Loucy (cell line): ENCODE results near the gene ATP5F1B.

Experiments used
- CTCF ChIP-seq: fragments of 200-600 bp; sonication (generic); conservative IDR thresholded peaks from 2 replicates; pipeline ENCODE4 v1.5.1; 2014; ENCODE audit warnings: mild to moderate bottlenecking, antibody characterized with exemption, low read length
- EZH2phosphoT487 ChIP-seq: fragments of 200-600 bp; IDR thresholded peaks from 2 replicates; pipeline ENCODE4 v1.6.1; 2018; ENCODE audit warnings: antibody characterized with exemption, mild to moderate bottlenecking, moderate library complexity, borderline replicate concordance

- TF ChIP-seq CTCF (no peak), EZH2phosphoT487 (no peak)
Observed at GRCh38 chr12:56629459-56630179, 16.2 kb downstream of the ATP5F1B start.
